GM10248 (cell line): ENCODE data around the gene GFI1B.

Experiments
- CTCF ChIA-PET: fragments of 300-600 bp; sonication (Branson Sonifier 250); formaldehyde crosslinking; extraction: SDS; loops from one replicate; lab custom pipeline; 2021; ENCODE audit warnings: antibody characterized with exemption; lab: Yijun Ruan, JAX
- POLR2A ChIA-PET: fragments of 350-650 bp; sonication (Branson Sonifier 250); formaldehyde crosslinking; extraction: SDS; loops from one replicate; lab custom pipeline; 2020; ENCODE audit warnings: antibody characterized with exemption; lab: Yijun Ruan, JAX
- DNase-seq: peaks from one replicate; pipeline ENCODE4 v3.0.0; 2012; ENCODE audit errors: extremely low spot score
- CTCF ChIP-seq: IDR thresholded peaks from 2 replicates; pipeline ENCODE4 v1.5.1; 2012; ENCODE audit warnings: mild to moderate bottlenecking, low read depth; ENCODE audit errors: extremely low read depth, missing control alignments, control extremely low read depth

The GFI1B gene

GRCh38 chr9:133002147-133003070, 23.9 kb downstream of the GFI1B start:
- no peak for TF ChIP-seq CTCF
- ChIA-PET CTCF (interaction anchor here (0.8 to 2.6 kb wide), 4 partner anchors 9 to 26 kb away, joined by 3 to 19 read pairs (median 4); no protein-coding TSS in a partner anchor), POLR2A (no interaction called here)
- no peak for DNase-seq

- ChIA-PET POLR2A (no interaction called here), CTCF (interaction anchor here (0.8 to 2.6 kb wide), 4 partner anchors 9 to 26 kb away, joined by 3 to 19 read pairs (median 4); no protein-coding TSS in a partner anchor)
- DNase-seq, result no peak
- no peak for TF ChIP-seq CTCF
These were observed 24.6 kb downstream of the GFI1B start for GRCh38 chr9:133003071-133003461.

GRCh38 chr9:133003671-133004090, 25.2 kb downstream of the GFI1B start:
- CTCF ChIA-PET, result interaction anchor here (2.6 kb wide), 1 partner anchor 18 kb away, joined by 19 read pairs; no protein-coding TSS in a partner anchor
- TF ChIP-seq CTCF, result no peak
- POLR2A ChIA-PET, result interaction anchor here (0.6 kb wide), 1 partner anchor 155 kb away, joined by 4 read pairs; no protein-coding TSS in a partner anchor
- no peak for DNase-seq

- ChIA-PET POLR2A (interaction anchor here (0.6 kb wide), 1 partner anchor 156 kb away, joined by 4 read pairs; no protein-coding TSS in a partner anchor), CTCF (interaction anchor here (0.9 to 2.6 kb wide), 2 partner anchors 18 to 21 kb away, joined by 4 to 19 read pairs; no protein-coding TSS in a partner anchor)
- no peak for DNase-seq
- TF ChIP-seq CTCF, result no peak
These were observed 25.9 kb downstream of the GFI1B start for GRCh38 chr9:133004091-133004998.

- CTCF ChIA-PET, result interaction anchor here (0.9 to 1.5 kb wide), 2 partner anchors 17 to 20 kb away, joined by 4 to 9 read pairs; no protein-coding TSS in a partner anchor
These were observed 26.7 kb downstream of the GFI1B start for GRCh38 chr9:133004999-133005760.

More at GRCh38 chr9:133004999-133005760, 26.7 kb downstream of the GFI1B start:
- TF ChIP-seq CTCF, result no peak
- POLR2A ChIA-PET, result no interaction called here
- no peak for DNase-seq
